K562 (cell line): Measurements from ENCODE around the gene MROH2B. TPM values are rescaled to one million over a fixed set of nuclear protein-coding genes. Genes with fewer than 3 reads are reported as not detected.

Source experiments
- ATAC-seq: fragments of 200-7000 bp; cut with Tn5 transposase; 3 replicates; pipeline ENCODE4 v1.9.1; 2020; ENCODE audit warnings: moderate library complexity
- BruUV-seq: library from RNA; stranded (reverse); fragments of 400-500 nt; replicated peaks from 2 replicates; lab custom pipeline; 2021; lab: Mats Ljungman, UMichigan
- CTCF ChIA-PET: fragments of 300-600 bp; formaldehyde crosslinking; extraction: SDS; loops from one replicate; lab custom pipeline; 2021; ENCODE audit warnings: low intra/inter-chr PET ratio; lab: Yijun Ruan, JAX
- POLR2A ChIA-PET: fragments of 300-600, 350-650 bp; sonication (Branson Sonifier 250); formaldehyde crosslinking; extraction: SDS; loops from one replicate; lab custom pipeline; 2021; ENCODE audit warnings: antibody characterized with exemption, inconsistent platforms; lab: Yijun Ruan, JAX
- DNase-seq, 4 experiments: peaks; one replicate each; pipeline versions ENCODE4 v3.0.0 to v3.0.0-alpha.2; 2011 to 2018; ENCODE audit warnings: low spot score in 3 of 4, mixed read lengths in 3 of 4; ENCODE audit errors: extremely low read depth in 1 of 4
- FAIRE-seq: peaks from 2 replicates; lab custom pipeline; 2011; peaks lifted over from hg19 to GRCh38; lab: Jason Lieb, UNC
- H2AFZ ChIP-seq: 2 replicates; pipeline ENCODE4 v1.6.0; 2011; ENCODE audit warnings: low read depth, low read length, control low read depth, inconsistent platforms
- H3K27ac ChIP-seq: fragments of 200-600 bp; 3 replicates; pipeline ENCODE4 v1.8.0; 2011; ENCODE audit warnings: low read depth, mild to moderate bottlenecking, control low read depth, inconsistent platforms, low read length, moderate library complexity, mixed read lengths; ENCODE audit errors: extremely low read depth
- H3K27me3 ChIP-seq, 2 experiments: fragments of 300-600 bp in 1 of 2; 2 replicates in 1 of 2; 3 replicates in 1 of 2; pipeline versions ENCODE4 v1.6.0 to v1.8.0; 2011; ENCODE audit warnings: inconsistent platforms in 2 of 2, low read length in 2 of 2, mild to moderate bottlenecking in 1 of 2, mixed read lengths in 1 of 2, moderate library complexity in 1 of 2; ENCODE audit not compliant: control insufficient read depth in 2 of 2, insufficient read depth in 2 of 2
- H3K36me3 ChIP-seq: fragments of 300-600 bp; 3 replicates; pipeline ENCODE4 v1.8.0; 2011; ENCODE audit warnings: mild to moderate bottlenecking, low read length, inconsistent platforms; ENCODE audit not compliant: control insufficient read depth, insufficient read depth
- H3K4me1 ChIP-seq, 2 experiments: fragments of 200-600 bp in 1 of 2; replicated peaks in 1 of 2; 2 replicates in 1 of 2; 3 replicates in 1 of 2; pipeline versions ENCODE4 v1.5.1 to v1.8.0; 2011; ENCODE audit warnings: inconsistent platforms in 2 of 2, low read length in 2 of 2, mild to moderate bottlenecking in 1 of 2, mixed read lengths in 1 of 2, moderate library complexity in 1 of 2; ENCODE audit not compliant: control insufficient read depth in 2 of 2, insufficient read depth in 2 of 2
- H3K4me2 ChIP-seq: 2 replicates; pipeline ENCODE4 v1.6.1; 2011; ENCODE audit warnings: low read length, control low read depth, inconsistent platforms, mixed read lengths; ENCODE audit not compliant: insufficient read depth
- H3K4me3 ChIP-seq: fragments of 200-600 bp; sonication (generic), shearing (Covaris generic); 2 replicates; pipeline ENCODE4 v1.5.1; 2016; ENCODE audit warnings: control low read depth, inconsistent platforms
- H3K79me2 ChIP-seq: fragments of 200-600 bp; 3 replicates; pipeline ENCODE4 v1.8.0; 2011; ENCODE audit warnings: low read length, inconsistent platforms; ENCODE audit not compliant: control insufficient read depth, insufficient read depth
- H3K9ac ChIP-seq, 2 experiments: 2 replicates each; pipeline versions ENCODE4 v1.6.0 to v1.6.1; 2011; ENCODE audit warnings: low read depth in 2 of 2, low read length in 2 of 2, control low read depth in 1 of 2, inconsistent platforms in 1 of 2, mild to moderate bottlenecking in 1 of 2, mixed read lengths in 1 of 2; ENCODE audit not compliant: insufficient read depth in 1 of 2
- H3K9me1 ChIP-seq: one replicate; pipeline ENCODE4 v1.6.0; 2011; ENCODE audit warnings: inconsistent platforms, mild to moderate bottlenecking, low read length, moderate library complexity; ENCODE audit not compliant: control insufficient read depth, insufficient read depth
- H3K9me3 ChIP-seq: replicated peaks from 2 replicates; pipeline ENCODE4 v1.5.1; 2011; ENCODE audit warnings: low read depth, low read length, inconsistent platforms; ENCODE audit not compliant: control insufficient read depth, insufficient read depth
- H4K20me1 ChIP-seq: replicated peaks from 2 replicates; pipeline ENCODE4 v1.6.1; 2011; ENCODE audit warnings: low read length, inconsistent platforms, mixed read lengths; ENCODE audit not compliant: control insufficient read depth, insufficient read depth
- CBX8 ChIP-seq: fragments of 200-600 bp; sonication (generic); IDR thresholded peaks from 2 replicates; pipeline ENCODE4 v1.6.1; 2012; ENCODE audit warnings: borderline replicate concordance, mixed run types, low read depth, mild to moderate bottlenecking, moderate library complexity, mixed read lengths, low read length, control low read depth, inconsistent platforms; ENCODE audit not compliant: poor library complexity, severe bottlenecking; ENCODE audit errors: extremely low read depth
- ESRRB ChIP-seq: fragments of 250-450 bp; sonication (Bioruptor Pico); IDR thresholded peaks from 2 replicates; pipeline ENCODE4 v1.5.0; 2020; ENCODE audit warnings: mild to moderate bottlenecking, moderate library complexity, borderline replicate concordance
- HCFC1 ChIP-seq: IDR thresholded peaks from 2 replicates; pipeline ENCODE4 v1.6.1; 2012; ENCODE audit warnings: low read depth, low read length, improper control_type of control experiment
- HES1 ChIP-seq: fragments of 450-650 bp; IDR thresholded peaks from 2 replicates; pipeline ENCODE4 v1.6.1; 2016; ENCODE audit warnings: low read depth, mild to moderate bottlenecking, moderate library complexity
- HNRNPL ChIP-seq: fragments of 200-400 bp; formaldehyde crosslinking; IDR thresholded peaks from 2 replicates; pipeline ENCODE4 v1.6.1; 2017; ENCODE audit warnings: low read depth, mild to moderate bottlenecking, low read length
- MAFG ChIP-seq: fragments of 450-650 bp; conservative IDR thresholded peaks from 2 replicates; pipeline ENCODE4 v1.6.1; 2016; ENCODE audit warnings: missing genetic modification characterization, missing compliant biosample characterization
- NUFIP1 ChIP-seq: fragments of 450-650 bp; IDR thresholded peaks from 2 replicates; pipeline ENCODE4 v1.6.1; 2018; ENCODE audit not compliant: partially characterized antibody
- POLR2AphosphoS2 ChIP-seq: IDR thresholded peaks from 2 replicates; pipeline ENCODE4 v1.6.1; 2012; ENCODE audit warnings: low read length, improper control_type of control experiment
- POLR2H ChIP-seq: IDR thresholded peaks from 2 replicates; pipeline ENCODE4 v1.6.1; 2016; ENCODE audit warnings: missing genetic modification characterization, low read depth, mild to moderate bottlenecking, control low read depth, missing compliant biosample characterization, moderate library complexity
- SAFB2 ChIP-seq: fragments of 200-400 bp; formaldehyde crosslinking; IDR thresholded peaks from 2 replicates; pipeline ENCODE4 v1.6.1; 2018; ENCODE audit warnings: borderline replicate concordance, low read length, low read depth, moderate library complexity; ENCODE audit not compliant: severe bottlenecking
- SETDB1 ChIP-seq: IDR thresholded peaks from one replicate; pipeline ENCODE4 v1.6.1; 2012; ENCODE audit warnings: low read length, control low read depth, inconsistent platforms
- SMARCA4 ChIP-seq: fragments of 450-650 bp; IDR thresholded peaks from 2 replicates; pipeline ENCODE4 v1.6.1; 2016
- TCF3 ChIP-seq: sonication (generic); formaldehyde crosslinking; IDR thresholded peaks from 2 replicates; pipeline ENCODE4 v1.4.0; 2020; ENCODE audit warnings: mild to moderate bottlenecking, missing genetic modification reagents
- TCF7L2 ChIP-seq: fragments of 150-350 bp; IDR thresholded peaks from 2 replicates; pipeline ENCODE4 v1.6.1; 2016; ENCODE audit warnings: low read depth, mild to moderate bottlenecking, low read length, moderate library complexity
- XRCC4 ChIP-seq: IDR thresholded peaks from one replicate; pipeline ENCODE4 v1.6.1; 2011; ENCODE audit not compliant: insufficient read depth, insufficient read length; ENCODE audit errors: extremely low read depth
- ZNF212 ChIP-seq: fragments of 450-650 bp; formaldehyde crosslinking; IDR thresholded peaks from 2 replicates; pipeline ENCODE4 v1.4.0; 2020; ENCODE audit warnings: mild to moderate bottlenecking
- ZNF253 ChIP-seq: fragments of 250-450 bp; sonication (Bioruptor Pico); conservative IDR thresholded peaks from 2 replicates; pipeline ENCODE4 v1.6.1; 2021; ENCODE audit warnings: mild to moderate bottlenecking
- WGBS: fragments of 100-300 bp; shearing (Covaris generic); methylation state at CpG from one replicate; pipeline ENCODE4 v1.1.6; 2016; ENCODE audit warnings: low coverage, mixed read lengths; ENCODE audit not compliant: insufficient coverage; ENCODE audit errors: missing lambda C conversion rate; 5-methylcytosine and 5-hydroxymethylcytosine counted together
- in situ Hi-C: fragments of 300-500 bp; cut with MboI; formaldehyde crosslinking; loops from 4 replicates; pipeline ENCODE4 v1.15.0; 2018; ENCODE audit warnings: inconsistent platforms, mixed read lengths
- intact Hi-C: fragments of 100-400 bp; cut with micrococcal nuclease; formaldehyde crosslinking; loops from 2 replicates; pipeline ENCODE4 v1.14.2; 2022
- polyA plus RNA-seq, 8 experiments: library from polyadenylated mRNA; depleted of rRNA in 4 of 8; stranded (reverse) in 5 of 8; unstranded in 3 of 8; fragments of >200 nt; fragmentation: Nextera tagmentation in 2 of 8; fragmentation: Illumina TruSeq in 1 of 8; extraction: Ambion mirVana in 2 of 8; extraction: Trizol in 1 of 8; gene quantifications; 2 replicates each; pipeline versions ENCODE4 v1.2.1 to v1.2.3, GENCODE V29; 2011 to 2014; ENCODE audit warnings: inconsistent platforms in 1 of 8, missing spikeins in 1 of 8
- total RNA-seq, 7 experiments: library from RNA; depleted of rRNA in 6 of 7; stranded (reverse); fragments of >200 nt in 6 of 7; fragmentation: Illumina TruSeq in 2 of 7; extraction: Trizol in 2 of 7; gene quantifications; 2 replicates each; pipeline versions ENCODE4 v1.2.1 to v1.2.3, GENCODE V29; 2011 to 2021; ENCODE audit warnings: low replicate concordance in 1 of 7
- TF ChIP-seq, protein P1 (sequence below): fragments of 450-650 bp; formaldehyde crosslinking; IDR thresholded peaks from 2 replicates; pipeline ENCODE4 v1.4.0; 2022; ENCODE audit warnings: mild to moderate bottlenecking, moderate library complexity

MROH2B gene
- total and polyA plus RNA-seq, 9 of the 15 experiments (the other 6 are each of a cell fraction or from before 2014, with no cell fraction given), result not detected

DNA sequence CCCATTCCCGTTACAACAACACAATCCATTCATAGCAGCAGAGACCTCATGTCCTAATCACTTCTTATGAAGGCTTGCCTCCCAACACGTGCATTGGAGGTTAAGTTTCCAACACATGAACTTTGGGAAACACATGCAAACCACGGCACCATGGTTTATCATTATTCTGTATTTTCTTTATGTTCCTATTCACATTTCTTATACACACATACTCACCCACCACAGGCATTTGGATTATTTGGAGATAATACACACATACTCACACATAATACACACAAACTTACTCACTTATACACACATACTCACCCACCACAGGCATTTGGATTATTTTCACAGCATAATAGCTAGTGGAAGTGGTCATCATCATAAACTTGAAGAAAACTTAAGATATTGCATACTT lies 86.3 kb downstream of the MROH2B start:
- H3K9me3 ChIP-seq, result no peaks in the 10 kb centered on the region
- DNase-seq (no peak), FAIRE-seq (no peak), ATAC-seq (no peak)
- no peaks in the 10 kb centered on the region for H3K4me1 ChIP-seq
- no peak overlapping the region for H3K4me2 ChIP-seq
- in situ Hi-C loops (no loop called here), intact Hi-C loops (no loop called here)
- H3K9me1 ChIP-seq, result no peaks in the 10 kb centered on the region
- no peaks in the 10 kb centered on the region for H3K79me2 ChIP-seq
- H3K27ac ChIP-seq, result no peak overlapping the region
- H3K9ac ChIP-seq, result no peak overlapping the region
- H2AFZ ChIP-seq, result no peak overlapping the region
- TF ChIP-seq HCFC1 (no peak), TCF3 (CRISPR knock-in tag) (no peak), MAFG (tag) (no peak), ESRRB (CRISPR knock-in tag) (no peak), HNRNPL (no peak), XRCC4 (no peak)
- no peaks in the 10 kb centered on the region for H4K20me1 ChIP-seq
- CTCF ChIA-PET, result no interaction called here
- POLR2A ChIA-PET, result no interaction called here
- no TSS peak for BruUV-seq
- H3K4me3 ChIP-seq, result no peak overlapping the region
- peaks cover 3 to 6% of the 10 kb centered on the region in 2 experiments; a peak in 2 of 5 replicates for H3K27me3 ChIP-seq
- H3K36me3 ChIP-seq, result no peaks in the 10 kb centered on the region
- 0% methylated on average over 3 of the region's 3 CpGs for WGBS

DNA sequence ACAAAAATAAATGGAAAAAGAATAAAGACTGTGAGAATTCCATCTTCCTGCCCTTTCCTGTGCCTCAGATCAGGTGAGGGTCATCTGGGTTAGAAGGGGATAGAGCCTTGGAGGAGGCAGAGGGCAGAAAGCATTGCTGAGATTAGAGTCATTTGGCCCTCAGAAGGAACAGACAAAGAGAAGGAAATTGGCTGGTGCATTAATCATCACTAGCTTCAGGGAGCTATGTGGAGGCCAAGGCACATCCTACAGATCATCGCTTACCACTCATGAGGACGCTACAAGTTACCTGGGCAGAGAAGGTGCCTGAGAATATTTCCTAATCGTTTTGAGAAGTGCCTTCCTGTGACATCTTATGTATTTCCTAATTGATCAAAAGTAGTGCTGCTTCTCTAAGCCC lies 87.4 kb downstream of the MROH2B start:
- intact Hi-C loops (no loop called here), in situ Hi-C loops (no loop called here)
- ATAC-seq, result no peak
- POLR2A ChIA-PET, result no interaction called here
- Histone ChIP-seq H3K9me3 (no peaks in the 10 kb centered on the region), H3K4me3 (no peak overlapping the region), H2AFZ (no peak overlapping the region), H3K36me3 (no peaks in the 10 kb centered on the region), H3K9ac (no peak overlapping the region), H3K79me2 (no peaks in the 10 kb centered on the region), H3K9me1 (no peaks in the 10 kb centered on the region), H3K27me3 (peaks cover 3 to 6% of the 10 kb centered on the region in 2 experiments; a peak in 2 of 5 replicates), H3K4me1 (no peaks in the 10 kb centered on the region), H3K4me2 (no peak overlapping the region), H4K20me1 (no peaks in the 10 kb centered on the region), H3K27ac (no peak overlapping the region)
- WGBS, result 0% methylated on average over 3 of the region's 3 CpGs
- CTCF ChIA-PET, result no interaction called here
- DNase-seq, result no peak
- no TSS peak for BruUV-seq
- FAIRE-seq, result no peak
- TF ChIP-seq ZNF253 (CRISPR knock-in tag), result no peak
- no peak for TF ChIP-seq HES1
- TF ChIP-seq, protein P1, sequence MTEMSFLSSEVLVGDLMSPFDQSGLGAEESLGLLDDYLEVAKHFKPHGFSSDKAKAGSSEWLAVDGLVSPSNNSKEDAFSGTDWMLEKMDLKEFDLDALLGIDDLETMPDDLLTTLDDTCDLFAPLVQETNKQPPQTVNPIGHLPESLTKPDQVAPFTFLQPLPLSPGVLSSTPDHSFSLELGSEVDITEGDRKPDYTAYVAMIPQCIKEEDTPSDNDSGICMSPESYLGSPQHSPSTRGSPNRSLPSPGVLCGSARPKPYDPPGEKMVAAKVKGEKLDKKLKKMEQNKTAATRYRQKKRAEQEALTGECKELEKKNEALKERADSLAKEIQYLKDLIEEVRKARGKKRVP (CRISPR knock-in tag), result no peak
- no peak for TF ChIP-seq NUFIP1
- TF ChIP-seq SMARCA4, result no peak
- no peak for TF ChIP-seq CBX8
- TF ChIP-seq SAFB2, result no peak
- no peak for TF ChIP-seq POLR2AphosphoS2
- no peak for TF ChIP-seq POLR2H
- no peak for TF ChIP-seq TCF7L2
- TF ChIP-seq SETDB1, result no peak
- TF ChIP-seq ZNF212 (CRISPR knock-in tag), result no peak
